Measurements from ENCODE around the gene GLT1D1.

DNA sequence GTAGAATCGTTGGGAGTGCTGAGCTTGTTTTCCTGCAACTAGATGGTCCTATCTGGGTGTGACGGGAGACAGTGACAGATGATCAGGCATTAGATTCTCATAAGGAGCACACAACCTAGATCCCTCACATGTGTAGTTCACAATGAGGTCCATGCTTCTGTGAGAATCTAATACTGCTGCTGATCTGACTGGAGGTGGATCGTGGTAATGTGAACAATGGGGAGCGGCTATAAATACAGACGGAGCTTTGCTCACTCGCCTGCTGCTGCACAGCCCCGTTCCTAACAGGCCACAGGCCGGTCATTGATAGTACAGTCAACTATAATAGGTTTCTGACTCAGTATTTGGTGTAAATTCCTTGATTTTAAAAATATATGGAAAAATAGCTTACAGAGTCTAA, 138.8 kb downstream of the GLT1D1 start:
- TF ChIP-seq TAF1 (IDR thresholded peaks at IDR 0.05; ENCODE audit: low read depth) (no peak), EP300 (IDR thresholded peaks at IDR 0.05; ENCODE audit: borderline replicate concordance) (no peak), CREB1 (IDR thresholded peaks at IDR 0.05; ENCODE audit: low read depth) (no peak), EGR1 (IDR thresholded peaks at IDR 0.05) (no peak), CEBPB (IDR thresholded peaks at IDR 0.05) (no peak), TEAD4 (IDR thresholded peaks at IDR 0.05) (no peak), NFIC (IDR thresholded peaks at IDR 0.05) (no peak)
- TF ChIP-seq, protein P1, sequence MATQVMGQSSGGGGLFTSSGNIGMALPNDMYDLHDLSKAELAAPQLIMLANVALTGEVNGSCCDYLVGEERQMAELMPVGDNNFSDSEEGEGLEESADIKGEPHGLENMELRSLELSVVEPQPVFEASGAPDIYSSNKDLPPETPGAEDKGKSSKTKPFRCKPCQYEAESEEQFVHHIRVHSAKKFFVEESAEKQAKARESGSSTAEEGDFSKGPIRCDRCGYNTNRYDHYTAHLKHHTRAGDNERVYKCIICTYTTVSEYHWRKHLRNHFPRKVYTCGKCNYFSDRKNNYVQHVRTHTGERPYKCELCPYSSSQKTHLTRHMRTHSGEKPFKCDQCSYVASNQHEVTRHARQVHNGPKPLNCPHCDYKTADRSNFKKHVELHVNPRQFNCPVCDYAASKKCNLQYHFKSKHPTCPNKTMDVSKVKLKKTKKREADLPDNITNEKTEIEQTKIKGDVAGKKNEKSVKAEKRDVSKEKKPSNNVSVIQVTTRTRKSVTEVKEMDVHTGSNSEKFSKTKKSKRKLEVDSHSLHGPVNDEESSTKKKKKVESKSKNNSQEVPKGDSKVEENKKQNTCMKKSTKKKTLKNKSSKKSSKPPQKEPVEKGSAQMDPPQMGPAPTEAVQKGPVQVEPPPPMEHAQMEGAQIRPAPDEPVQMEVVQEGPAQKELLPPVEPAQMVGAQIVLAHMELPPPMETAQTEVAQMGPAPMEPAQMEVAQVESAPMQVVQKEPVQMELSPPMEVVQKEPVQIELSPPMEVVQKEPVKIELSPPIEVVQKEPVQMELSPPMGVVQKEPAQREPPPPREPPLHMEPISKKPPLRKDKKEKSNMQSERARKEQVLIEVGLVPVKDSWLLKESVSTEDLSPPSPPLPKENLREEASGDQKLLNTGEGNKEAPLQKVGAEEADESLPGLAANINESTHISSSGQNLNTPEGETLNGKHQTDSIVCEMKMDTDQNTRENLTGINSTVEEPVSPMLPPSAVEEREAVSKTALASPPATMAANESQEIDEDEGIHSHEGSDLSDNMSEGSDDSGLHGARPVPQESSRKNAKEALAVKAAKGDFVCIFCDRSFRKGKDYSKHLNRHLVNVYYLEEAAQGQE (IDR thresholded peaks at IDR 0.05; ENCODE audit: low read depth) = no peak
- TF ChIP-seq, protein P2, sequence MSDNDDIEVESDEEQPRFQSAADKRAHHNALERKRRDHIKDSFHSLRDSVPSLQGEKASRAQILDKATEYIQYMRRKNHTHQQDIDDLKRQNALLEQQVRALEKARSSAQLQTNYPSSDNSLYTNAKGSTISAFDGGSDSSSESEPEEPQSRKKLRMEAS (IDR thresholded peaks at IDR 0.05) = no peak
